Tongue (tissue), 3 donors: ENCODE measurements around the gene MPP1. TPM values are rescaled to one million over a fixed set of nuclear protein-coding genes. Genes with fewer than 3 reads are reported as not detected.

Experiments
- DNase-seq: peaks from one replicate; pipeline ENCODE4 v3.0.0-alpha.2; 2015
- small RNA-seq: library from RNA; depleted of rRNA; stranded (forward); fragments of <200 nt; gene quantifications from one replicate; pipeline ENCODE3, GENCODE V24; 2014; ENCODE audit warnings: low replicate concordance
- total RNA-seq: library from RNA; depleted of rRNA; stranded (reverse); fragments of >200 nt; gene quantifications from one replicate; pipeline ENCODE4 v1.2.3, GENCODE V29; 2014

MPP1 gene
- total RNA-seq, 1 donor from 2014 or later = 21.2 TPM

DNA sequence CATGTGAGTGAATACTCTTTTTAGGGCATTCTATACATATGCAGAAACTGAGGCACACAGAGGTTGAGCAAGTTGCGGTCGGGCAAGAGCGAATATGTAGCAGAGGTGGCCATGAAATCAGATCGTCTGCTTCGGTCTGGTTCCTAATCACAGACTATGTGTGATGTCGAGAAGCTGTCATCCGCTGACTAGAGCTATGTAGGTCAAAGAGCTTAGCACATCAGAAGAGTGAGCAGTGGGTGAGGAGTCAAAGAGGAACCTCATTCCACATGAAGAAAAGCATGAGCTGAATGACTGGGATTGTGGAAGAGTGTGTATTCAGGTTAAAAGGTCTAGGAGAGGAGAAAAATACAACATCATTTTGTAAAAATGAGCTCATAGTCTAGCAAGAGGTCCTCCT lies 73.4 kb downstream of the MPP1 start:
- no peak for DNase-seq

DNA sequence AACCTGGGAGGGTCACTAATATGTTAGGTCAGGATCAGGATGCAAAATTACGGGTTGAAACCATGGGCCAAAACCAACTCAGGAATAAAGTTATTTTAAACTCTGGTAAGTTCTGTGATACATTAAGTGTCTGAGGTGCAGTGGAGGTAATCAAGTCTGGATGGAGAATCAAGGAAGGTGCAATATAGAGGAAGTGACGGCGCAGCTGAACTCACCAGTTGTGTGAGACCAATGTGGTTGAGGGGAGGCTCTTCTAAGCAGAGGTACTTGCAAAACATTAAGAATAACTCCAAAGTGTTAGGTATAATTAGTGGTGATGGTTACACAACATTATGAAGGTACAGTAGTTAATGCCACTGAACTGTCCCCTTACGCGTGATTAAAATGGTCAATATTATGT lies 74.1 kb downstream of the MPP1 start:
- DNase-seq = no peak

DNA sequence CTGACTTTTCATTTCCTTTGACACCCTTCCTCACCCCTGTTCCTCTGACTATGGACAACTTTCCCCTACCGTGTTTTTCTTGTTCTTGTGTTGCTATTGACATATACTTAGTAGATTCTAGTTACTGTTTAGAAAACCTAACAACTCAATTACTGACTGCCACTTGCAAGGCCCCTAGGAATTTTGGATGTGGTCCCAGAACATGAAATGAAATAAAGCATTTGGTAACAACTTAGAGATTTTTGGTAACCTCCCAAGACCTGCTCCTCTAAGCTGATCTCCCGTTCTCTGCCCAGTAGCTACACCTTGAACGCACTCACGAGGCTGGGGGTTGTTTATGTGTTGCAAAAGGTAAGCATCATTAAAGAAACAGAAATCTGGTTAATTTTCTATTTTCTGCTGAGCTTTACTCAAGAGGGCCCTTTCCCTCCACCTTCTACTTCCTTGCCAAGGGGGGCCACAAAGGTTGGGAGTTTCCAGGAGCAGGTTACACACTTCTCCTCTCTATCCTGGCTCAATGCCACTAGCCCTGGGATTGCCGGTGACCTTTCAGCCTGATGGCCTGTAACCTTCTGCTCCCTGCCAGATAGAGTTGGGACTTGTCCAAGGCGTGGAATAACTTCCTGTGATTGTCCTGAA lies 74.9 kb downstream of the MPP1 start:
- peak; percentile 76 for DNase-seq

DNA sequence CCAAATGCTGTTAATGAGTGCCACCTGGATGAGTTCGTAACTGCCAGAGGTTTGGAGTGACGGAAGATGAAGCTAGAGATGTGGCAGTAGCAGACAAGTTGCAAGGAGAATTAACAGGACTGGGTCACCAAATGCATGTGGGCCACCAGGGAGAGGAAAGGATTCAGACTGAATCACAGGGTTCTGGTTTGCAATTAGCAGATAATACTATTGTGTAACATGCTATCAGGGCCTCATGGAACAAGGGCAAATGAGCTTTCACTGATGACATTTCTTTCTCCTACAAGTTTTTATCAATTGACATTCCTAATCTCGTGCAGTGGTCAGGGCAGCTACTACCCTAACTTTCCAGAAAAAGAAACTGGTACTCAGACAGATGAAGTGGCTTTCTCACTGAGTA lies 75.8 kb downstream of the MPP1 start:
- no peak for DNase-seq

Small RNA genes lying within 50 kb of the gene (small RNA-seq; reads per million reads assigned to genes)
- not detected for gene SNORA36A

Other genes starting within 250 kb of the MPP1 start
- not detected for gene CTAG1A, start 220.4 kb downstream of the MPP1 start, total RNA-seq
- not detected for gene CTAG1B, start 186.2 kb downstream of the MPP1 start, total RNA-seq
- gene CTAG2, start 151.9 kb downstream of the MPP1 start, total RNA-seq = not detected
- gene GAB3, start 54.4 kb downstream of the MPP1 start, total RNA-seq = 9.0 TPM
- gene DKC1, start 42.6 kb downstream of the MPP1 start, total RNA-seq = 32.2 TPM
- not detected for gene SMIM9, start 29.2 kb upstream of the MPP1 start, total RNA-seq
- gene F8A1, start 80.9 kb upstream of the MPP1 start, total RNA-seq = 2.6 TPM
- 7.3 TPM for gene F8, start 217.2 kb upstream of the MPP1 start, total RNA-seq
- gene FUNDC2, start 221.4 kb upstream of the MPP1 start, total RNA-seq = 59.4 TPM